BE2C (cell line): ENCODE results near the gene CTTNBP2.

ENCODE experiments used
- DNase-seq: peaks from one replicate; pipeline ENCODE4 v3.0.0-alpha.2; 2020
- H3K27me3 ChIP-seq: fragments of 250-450 bp; sonication (Bioruptor Pico); 2 replicates; pipeline ENCODE4 v1.5.1; 2020; ENCODE audit warnings: mild to moderate bottlenecking
- H3K36me3 ChIP-seq: fragments of 250-450 bp; sonication (Bioruptor Pico); 2 replicates; pipeline ENCODE4 v1.5.1; 2020; ENCODE audit warnings: mild to moderate bottlenecking
- H3K4me1 ChIP-seq: fragments of 250-450 bp; sonication (Bioruptor Pico); 2 replicates; pipeline ENCODE4 v1.5.1; 2020
- H3K4me3 ChIP-seq: 2 replicates; pipeline ENCODE4 v1.5.1; 2011; ENCODE audit warnings: low read depth, low read length
- H3K9me3 ChIP-seq: fragments of 250-450 bp; sonication (Bioruptor Pico); 2 replicates; pipeline ENCODE4 v1.5.1; 2020
- TF ChIP-seq, protein P1 (sequence below): IDR thresholded peaks from 2 replicates; pipeline ENCODE4 v1.5.1; 2012; ENCODE audit warnings: mild to moderate bottlenecking, low read depth, low read length

Gene CTTNBP2

DNA sequence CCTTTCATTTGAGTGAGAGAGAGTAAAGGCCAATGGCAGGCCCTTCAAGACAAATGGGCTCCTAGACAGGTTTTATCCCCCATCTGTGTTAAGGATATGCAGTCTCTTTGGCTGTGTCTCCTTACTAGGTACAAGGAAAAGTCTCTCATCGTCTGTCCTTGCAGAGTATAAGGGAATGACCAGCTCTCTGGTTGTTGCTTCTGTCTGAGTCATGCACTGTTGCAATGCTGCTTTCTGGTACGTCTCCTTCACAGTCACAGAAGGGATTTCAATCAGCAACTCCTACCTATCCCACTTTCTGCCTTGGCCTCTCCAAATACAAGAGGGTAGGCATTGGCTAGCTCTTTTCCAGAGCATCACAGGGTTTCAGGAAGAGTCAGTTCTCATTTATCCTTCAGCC is 48.1 kb downstream of the CTTNBP2 start:
- TF ChIP-seq, protein P1, sequence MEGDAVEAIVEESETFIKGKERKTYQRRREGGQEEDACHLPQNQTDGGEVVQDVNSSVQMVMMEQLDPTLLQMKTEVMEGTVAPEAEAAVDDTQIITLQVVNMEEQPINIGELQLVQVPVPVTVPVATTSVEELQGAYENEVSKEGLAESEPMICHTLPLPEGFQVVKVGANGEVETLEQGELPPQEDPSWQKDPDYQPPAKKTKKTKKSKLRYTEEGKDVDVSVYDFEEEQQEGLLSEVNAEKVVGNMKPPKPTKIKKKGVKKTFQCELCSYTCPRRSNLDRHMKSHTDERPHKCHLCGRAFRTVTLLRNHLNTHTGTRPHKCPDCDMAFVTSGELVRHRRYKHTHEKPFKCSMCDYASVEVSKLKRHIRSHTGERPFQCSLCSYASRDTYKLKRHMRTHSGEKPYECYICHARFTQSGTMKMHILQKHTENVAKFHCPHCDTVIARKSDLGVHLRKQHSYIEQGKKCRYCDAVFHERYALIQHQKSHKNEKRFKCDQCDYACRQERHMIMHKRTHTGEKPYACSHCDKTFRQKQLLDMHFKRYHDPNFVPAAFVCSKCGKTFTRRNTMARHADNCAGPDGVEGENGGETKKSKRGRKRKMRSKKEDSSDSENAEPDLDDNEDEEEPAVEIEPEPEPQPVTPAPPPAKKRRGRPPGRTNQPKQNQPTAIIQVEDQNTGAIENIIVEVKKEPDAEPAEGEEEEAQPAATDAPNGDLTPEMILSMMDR, result no peak
- H3K36me3 ChIP-seq, result no peaks in the 10 kb centered on the region
- H3K27me3 ChIP-seq, result no peaks in the 10 kb centered on the region
- peaks cover 3% of the 10 kb centered on the region; the same call in 1 of the 2 replicates for H3K4me1 ChIP-seq
- no peaks in the 10 kb centered on the region for H3K9me3 ChIP-seq
- no peak for DNase-seq
- no peak overlapping the region for H3K4me3 ChIP-seq

DNA sequence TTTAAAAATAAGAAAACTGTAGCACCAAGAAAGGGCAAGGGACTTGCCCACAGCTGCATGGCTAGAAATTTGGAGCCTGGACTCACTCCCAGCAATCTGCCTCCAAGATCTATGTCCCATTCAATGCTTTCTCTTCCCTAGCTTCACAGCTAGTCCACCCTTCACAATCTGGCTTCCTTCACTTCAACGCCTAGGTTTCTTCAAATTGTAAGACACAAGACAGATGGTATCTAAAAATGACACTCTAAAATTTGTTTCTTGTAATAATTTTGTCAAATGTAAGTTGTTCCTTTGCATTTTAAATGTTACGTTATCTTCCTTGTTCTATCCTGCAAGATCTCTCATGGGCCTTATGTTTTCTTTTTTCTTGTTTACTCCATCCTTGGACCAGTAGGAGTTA is 48.6 kb downstream of the CTTNBP2 start:
- TF ChIP-seq, protein P1, result no peak
- Histone ChIP-seq H3K36me3 (no peaks in the 10 kb centered on the region), H3K9me3 (no peaks in the 10 kb centered on the region), H3K27me3 (no peaks in the 10 kb centered on the region), H3K4me3 (no peak overlapping the region), H3K4me1 (peaks cover 6% of the 10 kb centered on the region; the same call in 1 of the 2 replicates)
- no peak for DNase-seq

DNA sequence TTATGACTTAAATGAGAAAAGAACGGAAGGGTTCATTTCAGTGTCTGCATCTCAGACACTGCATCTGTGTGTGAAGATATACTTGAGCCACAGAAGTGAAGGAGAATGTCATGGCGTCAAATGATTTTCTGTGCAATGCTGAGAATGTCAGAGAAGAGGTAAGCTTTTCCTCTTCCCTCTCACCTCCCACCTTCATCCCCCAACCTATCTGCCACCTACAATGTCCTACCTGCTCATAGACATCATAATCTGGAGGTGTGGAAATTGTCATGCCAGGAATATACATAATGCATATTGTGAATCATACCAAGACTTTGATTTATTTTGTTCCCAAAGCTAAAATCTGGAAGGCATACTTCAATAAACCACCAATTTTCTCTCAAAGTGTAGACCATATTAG is 53.7 kb downstream of the CTTNBP2 start:
- Histone ChIP-seq H3K9me3 (no peaks in the 10 kb centered on the region), H3K4me1 (peaks cover 6% of the 10 kb centered on the region; the same call in 1 of the 2 replicates), H3K36me3 (no peaks in the 10 kb centered on the region), H3K4me3 (no peak overlapping the region), H3K27me3 (no peaks in the 10 kb centered on the region)
- TF ChIP-seq, protein P1, result no peak
- no peak for DNase-seq

DNA sequence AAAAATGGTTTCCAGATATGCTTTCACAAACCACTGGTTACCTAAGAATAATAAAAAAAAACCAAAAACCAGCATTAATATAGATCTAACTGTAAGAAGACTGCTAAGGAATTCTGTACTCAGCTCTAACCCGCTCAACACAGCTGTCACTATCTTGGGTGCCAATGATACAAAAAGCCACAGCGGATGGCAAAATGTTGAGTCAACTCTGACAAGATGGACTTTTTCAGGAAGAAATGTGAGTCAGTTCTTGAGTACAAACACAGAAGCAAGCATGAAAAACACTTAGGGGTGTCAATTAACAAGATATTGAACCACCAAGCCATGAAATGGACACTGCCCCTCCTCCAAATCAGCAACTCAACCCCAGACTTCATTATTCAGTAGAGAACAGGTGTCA is 55.0 kb downstream of the CTTNBP2 start:
- no peaks in the 10 kb centered on the region for H3K27me3 ChIP-seq
- H3K9me3 ChIP-seq, result no peaks in the 10 kb centered on the region
- H3K4me3 ChIP-seq, result no peak overlapping the region
- H3K4me1 ChIP-seq, result peaks cover 6% of the 10 kb centered on the region; the same call in 1 of the 2 replicates
- no peaks in the 10 kb centered on the region for H3K36me3 ChIP-seq
- no peak for DNase-seq
- TF ChIP-seq, protein P1, result no peak

DNA sequence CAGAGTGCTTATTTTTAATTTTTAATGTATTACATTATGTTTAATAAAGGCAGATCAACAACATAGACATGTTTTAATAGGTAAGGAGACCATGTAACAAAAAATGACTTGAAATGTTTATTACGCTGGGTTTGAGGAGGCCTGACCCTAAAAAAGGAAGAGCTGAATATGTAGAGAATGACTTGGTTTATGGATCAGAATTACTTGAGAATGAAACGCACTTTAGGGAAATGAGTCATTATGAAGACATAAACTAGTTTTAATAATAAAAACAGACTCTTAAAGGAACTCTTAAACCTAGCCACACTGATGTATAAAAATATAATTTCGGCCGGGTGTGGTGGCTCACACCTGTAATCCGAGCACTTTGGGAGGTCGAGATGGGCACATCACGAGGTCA is 56.5 kb downstream of the CTTNBP2 start:
- H3K9me3 ChIP-seq, result no peaks in the 10 kb centered on the region
- H3K36me3 ChIP-seq, result no peaks in the 10 kb centered on the region
- no peaks in the 10 kb centered on the region for H3K27me3 ChIP-seq
- H3K4me1 ChIP-seq, result peaks cover 6% of the 10 kb centered on the region; the same call in 1 of the 2 replicates
- TF ChIP-seq, protein P1, result no peak
- DNase-seq, result no peak
- H3K4me3 ChIP-seq, result no peak overlapping the region

DNA sequence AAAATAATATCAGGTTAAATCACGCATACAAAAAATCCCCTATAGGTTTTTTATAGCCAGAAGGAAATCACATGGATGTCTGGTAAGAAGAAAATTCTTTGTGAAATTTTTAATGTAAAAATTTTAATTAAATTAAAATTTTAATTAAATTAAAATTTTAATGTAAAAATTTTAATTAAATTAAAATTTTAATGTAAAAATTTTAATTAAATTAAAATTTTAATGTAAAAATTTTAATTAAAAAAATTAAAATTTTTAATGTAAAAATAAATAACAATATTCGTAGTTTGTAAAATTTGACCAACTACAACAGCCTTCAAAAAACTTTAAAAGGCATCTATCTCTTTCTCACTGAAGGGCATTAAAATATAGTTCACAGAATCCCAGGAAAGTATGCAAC is 61.5 kb downstream of the CTTNBP2 start:
- H3K4me1 ChIP-seq, result peaks cover 10% of the 10 kb centered on the region
- DNase-seq, result no peak
- TF ChIP-seq, protein P1, result no peak

More for the DNA sequence above, 61.5 kb downstream of the CTTNBP2 start:
- no peak overlapping the region for H3K4me3 ChIP-seq
- H3K27me3 ChIP-seq, result no peaks in the 10 kb centered on the region
- no peaks in the 10 kb centered on the region for H3K36me3 ChIP-seq
- no peaks in the 10 kb centered on the region for H3K9me3 ChIP-seq
